Activated T-helper 9 cell treated with anti-CD3 and anti-CD28 coated beads, Interleukin-2, amount 50 U/mL, for 16 hours (primary cell): ENCODE data around the gene SLC35C1.
"Not testable (repeated sequence)": the region's sequence is repeated elsewhere in the genome, so short reads cannot be mapped to it uniquely, and the experiment has no call there.

ENCODE experiments used
- DNase-seq: peaks from one replicate; pipeline ENCODE4 v3.0.0-alpha.2; 2020; ENCODE audit warnings: low read depth

SLC35C1 gene

GRCh38 chr11:45788887-45789286, 16.1 kb upstream of the SLC35C1 start:
- DNase-seq: no peak

GRCh38 chr11:45791524-45791923, 13.4 kb upstream of the SLC35C1 start:
- no peak for DNase-seq

GRCh38 chr11:45794169-45794568, 10.8 kb upstream of the SLC35C1 start:
- DNase-seq: no peak

GRCh38 chr11:45795379-45795778, 9.6 kb upstream of the SLC35C1 start:
- no peak for DNase-seq

- no peak for DNase-seq
These were observed 8.5 kb upstream of the SLC35C1 start for GRCh38 chr11:45796461-45796861.

DNA sequence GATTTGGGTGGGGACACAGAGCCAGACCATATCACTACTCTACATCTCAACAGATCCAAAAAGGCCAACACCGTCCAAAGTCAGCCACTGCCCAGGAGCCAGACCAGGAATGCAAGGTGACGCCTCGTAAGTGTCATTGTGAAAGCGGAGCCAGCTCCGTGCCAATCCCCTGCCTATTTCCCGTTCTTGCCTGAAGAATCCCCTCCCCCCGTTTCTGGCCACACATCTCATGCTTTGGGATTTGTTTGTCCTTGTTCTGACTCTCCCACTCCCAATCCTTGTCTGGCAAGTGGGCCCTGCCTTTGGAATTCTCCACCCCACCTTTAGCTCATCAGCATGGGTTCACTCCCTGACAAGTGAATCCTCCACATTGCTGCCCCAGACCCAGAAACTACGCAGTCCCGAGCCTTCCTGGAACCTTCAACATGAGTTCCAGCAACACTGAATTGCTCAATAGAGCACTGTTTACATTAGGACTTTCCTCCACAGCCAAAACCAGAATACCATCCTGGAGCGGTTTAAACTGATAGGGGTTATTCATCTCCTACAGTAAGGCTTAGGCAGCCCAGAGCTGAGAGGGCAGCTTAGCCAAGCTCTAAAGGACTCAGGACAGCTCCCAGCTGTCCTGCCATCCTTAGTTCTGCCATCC, 6.0 kb upstream of the SLC35C1 start:
- DNase-seq: no peak

GRCh38 chr11:45799562-45799961, 5.4 kb upstream of the SLC35C1 start:
- DNase-seq: no peak

- no peak for DNase-seq
These were observed 4.7 kb upstream of the SLC35C1 start for GRCh38 chr11:45800261-45800660.

- DNase-seq: no peak
These were observed 3.1 kb upstream of the SLC35C1 start for GRCh38 chr11:45801723-45802315.

- no peak for DNase-seq
These were observed 2.2 kb upstream of the SLC35C1 start for GRCh38 chr11:45802531-45803317.

DNA sequence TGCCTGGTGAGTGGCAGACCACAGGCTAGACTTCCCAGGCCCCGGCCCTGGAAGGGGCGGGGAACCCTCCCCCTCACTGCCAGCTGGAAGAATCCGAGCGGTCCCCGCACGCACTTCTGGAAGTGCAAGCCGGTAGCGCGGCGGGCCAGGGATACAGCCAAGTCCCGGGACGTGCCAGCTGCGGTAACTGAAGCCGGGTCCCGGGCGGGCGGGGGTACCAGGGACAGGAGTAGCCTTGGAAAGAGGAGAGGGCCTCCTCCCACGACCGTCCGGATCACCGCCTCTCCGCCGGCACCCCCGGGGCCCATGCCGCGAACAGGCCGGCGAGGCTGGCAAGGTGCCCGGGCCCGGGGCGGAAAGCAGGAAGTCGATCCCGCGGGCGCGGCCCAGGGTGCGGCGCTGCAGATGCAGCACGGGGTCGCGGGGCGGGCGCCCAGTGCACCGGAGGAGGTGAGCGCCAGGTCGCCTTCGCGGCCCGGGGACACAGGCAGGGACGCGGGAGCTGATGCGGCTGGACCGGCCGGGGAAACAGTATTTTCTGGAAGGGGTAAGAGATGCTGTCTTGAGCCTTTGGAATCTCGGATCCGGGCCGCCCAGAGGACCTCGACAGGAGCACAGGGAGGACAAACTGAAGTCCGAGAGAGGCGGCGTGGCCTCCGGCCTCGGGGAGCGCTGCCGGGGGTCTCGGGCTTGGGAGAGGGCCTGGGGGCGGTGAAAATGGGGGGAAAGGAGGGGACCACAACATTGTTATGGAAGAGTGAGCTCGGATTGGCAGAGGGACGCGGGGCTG, 783 bp upstream of the SLC35C1 start:
- peak; percentile 54 for DNase-seq

GRCh38 chr11:45805305-45806071, 539 bp downstream of the SLC35C1 start:
- no peak for DNase-seq

DNA sequence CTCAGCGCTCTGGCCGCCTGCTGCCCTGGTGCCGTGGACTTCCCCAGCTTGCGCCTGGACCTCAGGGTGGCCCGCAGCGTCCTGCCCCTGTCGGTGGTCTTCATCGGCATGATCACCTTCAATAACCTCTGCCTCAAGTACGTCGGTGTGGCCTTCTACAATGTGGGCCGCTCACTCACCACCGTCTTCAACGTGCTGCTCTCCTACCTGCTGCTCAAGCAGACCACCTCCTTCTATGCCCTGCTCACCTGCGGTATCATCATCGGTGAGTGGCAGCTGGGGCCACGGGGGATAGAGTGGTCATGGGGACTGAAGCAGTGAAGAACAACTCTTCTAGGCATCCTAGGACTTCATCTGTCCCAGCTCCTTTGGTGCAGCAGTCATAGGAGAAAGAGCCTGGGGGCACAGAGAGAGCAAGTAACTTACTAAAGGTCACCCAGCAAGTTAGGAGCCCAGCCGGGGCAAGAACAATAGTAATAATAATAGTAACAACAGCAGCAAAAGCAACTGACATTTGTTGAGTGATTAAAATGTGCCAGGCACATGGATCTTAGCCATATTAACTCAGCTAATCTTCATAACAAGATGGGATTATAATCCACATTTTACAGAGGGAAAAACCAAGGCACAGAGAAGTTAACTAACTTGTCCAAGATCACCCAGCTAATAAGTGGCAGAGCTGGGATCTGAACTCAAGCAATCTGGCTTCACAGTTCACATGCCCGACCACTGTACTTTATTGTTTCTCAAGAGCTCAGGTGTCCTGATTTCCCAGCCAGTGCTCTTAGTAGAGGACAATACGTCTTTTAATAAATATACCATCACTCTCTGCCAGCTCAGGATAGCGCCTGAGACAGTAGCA, 1.4 kb downstream of the SLC35C1 start:
- DNase-seq: no peak

- no peak for DNase-seq
These were observed 2.2 kb downstream of the SLC35C1 start for GRCh38 chr11:45806937-45807791.

DNA sequence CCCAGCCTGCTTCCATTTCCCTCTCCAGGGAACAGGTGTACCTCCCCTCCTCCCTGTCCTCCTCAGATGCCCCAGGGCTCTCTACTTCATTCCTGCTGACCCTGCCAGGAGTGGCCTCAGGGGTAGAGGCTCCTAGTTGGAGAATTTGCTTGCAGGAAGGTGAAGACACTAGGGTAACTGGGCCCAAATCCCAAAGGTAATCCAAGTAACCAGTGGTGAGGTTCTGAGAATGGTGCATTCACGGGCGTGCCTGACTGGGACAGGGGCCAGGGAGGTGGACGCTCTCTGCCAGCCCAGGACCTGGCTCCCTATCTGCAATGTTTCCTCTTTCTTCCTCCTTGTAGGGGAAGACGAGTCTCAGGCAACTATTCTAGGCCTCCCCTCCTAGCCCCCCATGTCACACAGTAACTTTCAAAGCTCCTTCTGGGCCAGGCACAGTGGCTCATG, 2.9 kb downstream of the SLC35C1 start:
- DNase-seq: no peak

DNA sequence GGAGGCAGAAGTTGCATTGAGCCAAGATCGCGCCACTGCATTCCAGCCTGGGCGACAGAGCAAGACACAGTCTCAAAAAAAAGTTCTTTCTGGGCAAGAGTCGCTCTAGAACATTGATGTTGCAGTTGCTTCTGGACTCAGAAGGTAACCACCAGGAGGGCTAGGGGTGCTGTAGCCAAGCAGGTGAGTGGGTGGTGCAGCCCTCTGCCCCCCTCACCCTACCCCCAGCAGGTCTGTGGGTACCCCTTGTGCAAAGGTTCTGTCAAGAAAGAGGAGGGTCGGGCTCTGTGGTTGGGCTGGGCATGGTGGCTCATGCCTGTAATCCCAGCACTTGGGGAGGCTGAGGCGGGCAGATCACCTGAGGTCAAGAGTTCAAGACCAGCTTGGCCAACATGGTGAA, 3.5 kb downstream of the SLC35C1 start:
- DNase-seq: not testable (repeated sequence)

GRCh38 chr11:45809456-45810395, 4.8 kb downstream of the SLC35C1 start:
- no peak for DNase-seq

DNA sequence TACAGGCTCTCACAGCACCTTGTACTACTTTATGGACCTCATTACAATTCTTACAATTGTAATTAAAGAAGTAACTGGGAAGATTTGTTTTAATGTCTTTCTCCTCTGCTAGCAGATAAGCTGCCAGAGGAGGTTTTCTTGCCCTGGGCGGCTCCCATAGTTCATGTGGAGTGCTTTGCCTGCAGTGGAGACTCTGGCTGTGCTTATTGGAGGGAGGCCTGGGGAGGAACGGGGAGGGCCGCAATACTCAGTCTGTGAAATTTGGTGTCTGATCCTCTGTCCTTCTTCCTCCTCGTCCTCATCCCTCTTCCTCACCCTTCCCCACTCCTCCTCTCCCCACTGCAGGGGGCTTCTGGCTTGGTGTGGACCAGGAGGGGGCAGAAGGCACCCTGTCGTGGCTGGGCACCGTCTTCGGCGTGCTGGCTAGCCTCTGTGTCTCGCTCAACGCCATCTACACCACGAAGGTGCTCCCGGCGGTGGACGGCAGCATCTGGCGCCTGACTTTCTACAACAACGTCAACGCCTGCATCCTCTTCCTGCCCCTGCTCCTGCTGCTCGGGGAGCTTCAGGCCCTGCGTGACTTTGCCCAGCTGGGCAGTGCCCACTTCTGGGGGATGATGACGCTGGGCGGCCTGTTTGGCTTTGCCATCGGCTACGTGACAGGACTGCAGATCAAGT, 5.6 kb downstream of the SLC35C1 start:
- no peak for DNase-seq
